Measurements from ENCODE around the gene TRAF3.

GRCh38 chr14:102893452-102893851 is 116.2 kb downstream of the TRAF3 start:
- TF ChIP-seq CTCF (IDR thresholded peaks at IDR 0.05; ENCODE audit: insufficient read depth, low read depth, low read length) (no peak), EZH2 (IDR thresholded peaks at IDR 0.05; ENCODE audit: insufficient read depth, low read length) (no peak)

All from astrocyte (in vitro differentiated cells and primary cell).